Cardiac septum (tissue), 1 donor: Measurements from ENCODE around the gene BTN1A1. TPM values are rescaled to one million over a fixed set of nuclear protein-coding genes. Genes with fewer than 3 reads are reported as not detected.
A peak's percentile ranks its signal among the peaks of the same experiment; 100 is the strongest.
"Not testable (repeated sequence)": the region's sequence is repeated elsewhere in the genome, so short reads cannot be mapped to it uniquely, and the experiment has no call there.

Source experiments
- DNase-seq: peaks from one replicate; pipeline ENCODE4 v3.0.0-alpha.2; 2020; ENCODE audit warnings: low spot score
- intact Hi-C: fragments of 100-400 bp; cut with DNase I; formaldehyde crosslinking; loops from one replicate; pipeline ENCODE4 v1.14.0; 2022
- total RNA-seq: library from RNA; stranded (reverse); fragmentation: NEBNext Ultra II Directional; extraction: Animal tissue kit (Norgen Biotek cat#: 25700); gene quantifications from one replicate; pipeline ENCODE4 v1.2.1, GENCODE V29; 2021
- donor health status: DM: no; HTN: no; CAD: no.

BTN1A1 gene
- total RNA-seq, 1 donor from 2014 or later = not detected

DNA sequence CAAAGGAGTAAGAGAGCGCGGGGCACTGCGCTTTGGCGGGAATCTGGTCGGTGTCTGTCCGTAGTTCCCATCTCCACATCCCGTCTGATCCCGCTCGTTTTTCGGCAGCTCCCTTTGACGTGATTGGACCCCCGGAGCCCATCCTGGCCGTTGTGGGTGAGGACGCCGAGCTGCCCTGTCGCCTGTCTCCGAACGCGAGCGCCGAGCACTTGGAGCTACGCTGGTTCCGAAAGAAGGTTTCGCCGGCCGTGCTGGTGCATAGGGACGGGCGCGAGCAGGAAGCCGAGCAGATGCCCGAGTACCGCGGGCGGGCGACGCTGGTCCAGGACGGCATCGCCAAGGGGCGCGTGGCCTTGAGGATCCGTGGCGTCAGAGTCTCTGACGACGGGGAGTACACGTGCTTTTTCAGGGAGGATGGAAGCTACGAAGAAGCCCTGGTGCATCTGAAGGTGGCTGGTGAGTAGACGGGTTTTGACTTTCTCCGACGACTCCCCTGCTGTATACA, 1.4 kb downstream of the BTN1A1 start:
- peak; percentile 80 for DNase-seq
- intact Hi-C loops = no loop called here

- no peak for DNase-seq
- intact Hi-C loops = no loop called here
Observed at GRCh38 chr6:26502165-26502564, 2.1 kb downstream of the BTN1A1 start.

DNA sequence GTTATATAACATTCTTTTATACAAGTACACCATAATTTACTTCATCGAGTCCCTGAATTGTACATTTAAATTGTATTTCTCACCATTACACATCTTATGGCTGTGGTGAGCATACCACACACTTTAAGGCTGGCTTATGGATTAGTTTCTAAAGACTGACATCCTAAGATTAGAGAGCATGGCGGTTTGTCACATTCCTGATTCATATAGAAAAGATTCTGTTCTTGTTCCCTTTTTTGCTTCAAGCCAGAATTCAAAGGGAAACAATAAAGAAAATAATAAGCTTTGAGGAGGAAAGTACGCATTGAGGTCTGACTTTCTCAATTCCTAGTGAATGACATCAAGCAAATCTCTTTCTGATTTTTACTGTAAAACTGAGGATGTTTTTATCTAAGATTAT, 2.5 kb downstream of the BTN1A1 start:
- no peak for DNase-seq

GRCh38 chr6:26507658-26508057, 7.6 kb downstream of the BTN1A1 start:
- DNase-seq = no peak
- intact Hi-C loops = no loop called here

More for the DNA sequence above, 2.5 kb downstream of the BTN1A1 start:
- intact Hi-C loops = no loop called here

DNA sequence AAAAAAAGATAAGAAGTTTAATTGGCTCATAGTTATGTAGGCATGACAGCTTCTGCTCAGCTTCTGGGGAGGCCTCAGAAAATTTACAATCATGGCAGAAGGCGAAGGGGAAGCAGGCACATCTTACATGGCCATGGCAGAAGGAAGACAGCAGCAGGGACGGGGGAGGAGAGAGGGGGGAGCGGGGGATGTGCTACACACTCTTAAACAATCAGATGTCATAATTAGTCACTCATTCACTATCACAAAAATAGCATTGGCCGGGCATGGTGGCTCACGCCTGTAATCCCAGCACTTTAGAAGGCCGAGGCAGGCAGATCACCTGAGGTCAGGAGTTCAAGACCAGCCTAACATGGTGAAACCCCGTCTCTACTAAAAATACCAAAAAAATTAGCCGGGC, 10.9 kb downstream of the BTN1A1 start:
- DNase-seq, intact Hi-C loops: not testable (repeated sequence)

DNA sequence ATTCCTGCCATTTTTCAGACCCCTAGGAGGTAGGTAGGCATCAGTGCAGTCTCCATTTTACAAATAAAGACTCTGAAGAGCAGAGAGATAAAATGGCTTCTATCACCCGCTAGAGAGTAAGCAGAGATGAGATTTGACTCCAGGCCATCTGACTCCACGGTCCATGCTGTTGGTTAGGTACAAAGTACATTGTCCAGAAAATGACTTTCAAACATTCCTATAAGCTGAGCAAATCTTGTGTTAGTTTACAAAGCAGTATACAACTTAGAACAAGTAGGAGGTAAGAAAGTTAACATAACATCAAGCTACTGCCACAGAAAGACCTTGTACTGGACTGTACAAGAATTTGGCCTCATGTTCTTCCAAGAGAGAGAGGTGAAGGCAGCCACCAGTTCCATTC, 14.9 kb downstream of the BTN1A1 start:
- intact Hi-C loops = no loop called here
- no peak for DNase-seq

DNA sequence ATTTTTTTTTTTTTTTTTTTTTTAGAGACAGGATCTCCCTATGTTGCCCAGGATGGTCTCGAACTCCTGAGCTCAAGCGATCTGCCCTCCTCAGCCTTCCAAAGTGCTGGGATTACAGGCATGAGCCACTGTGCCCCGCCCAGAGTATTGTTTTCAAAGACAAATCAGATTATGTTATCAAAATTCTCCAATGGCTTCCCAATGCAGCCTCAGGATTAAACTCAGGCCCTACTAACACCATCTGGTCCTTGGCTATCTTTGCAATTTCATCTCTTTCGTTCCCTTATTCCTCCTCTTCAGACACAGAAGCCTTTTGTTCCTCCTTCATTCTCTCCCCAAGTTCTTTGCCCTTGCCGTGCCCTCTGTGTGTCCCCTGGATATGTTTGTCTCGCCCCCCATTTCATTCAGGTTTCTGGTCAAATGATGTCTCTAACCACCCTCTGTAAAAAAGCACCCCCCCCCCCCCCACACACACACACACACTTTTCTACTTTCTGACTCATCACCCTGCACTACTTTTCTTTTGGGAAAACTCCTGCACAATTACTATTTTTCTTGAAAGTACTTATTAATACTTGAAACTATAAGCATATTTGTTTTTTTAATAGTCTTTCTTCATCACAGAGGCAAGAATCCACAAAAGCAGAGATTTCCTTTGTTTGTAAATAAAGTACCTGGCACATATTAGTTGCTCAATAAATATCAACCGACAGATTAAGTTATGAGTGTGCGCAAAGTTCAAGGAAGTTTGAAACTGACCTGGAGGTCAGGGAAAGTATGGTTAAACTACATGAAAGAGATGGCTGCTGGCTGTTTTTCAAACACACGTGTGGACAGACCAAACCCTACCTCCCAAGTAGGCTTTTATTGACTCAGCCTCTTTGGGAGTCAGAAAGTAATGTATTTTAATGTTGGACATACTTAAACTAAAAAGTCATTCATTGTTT, 16.7 kb downstream of the BTN1A1 start:
- DNase-seq = no peak
- intact Hi-C loops = no loop called here

DNA sequence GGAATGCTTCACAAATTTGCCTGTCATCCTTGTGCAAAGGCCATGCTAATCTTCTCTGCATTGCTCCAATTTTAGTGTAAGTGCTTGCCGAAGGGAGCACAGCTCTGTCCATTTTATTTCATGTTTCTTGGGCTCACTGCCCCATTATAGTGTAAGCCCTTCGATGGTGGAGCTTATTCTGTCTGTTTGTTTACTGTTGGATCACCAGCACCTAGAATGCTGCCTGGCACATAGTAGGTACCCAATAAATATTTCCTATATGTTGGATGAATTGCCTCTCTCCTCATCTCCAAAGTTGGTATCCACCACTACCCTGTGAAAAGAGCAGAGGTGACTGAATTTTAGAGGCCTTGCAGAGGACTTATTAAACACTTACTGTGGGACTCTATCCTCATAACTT, 19.3 kb downstream of the BTN1A1 start:
- intact Hi-C loops = no loop called here
- no peak for DNase-seq

GRCh38 chr6:26520237-26520849, 20.2 kb downstream of the BTN1A1 start:
- no peak for DNase-seq
- intact Hi-C loops = loop anchor here (2.0 kb wide), 1 partner anchor 76 kb away; the partner anchor contains the start of gene ABT1

GRCh38 chr6:26520850-26521599, 20.9 kb downstream of the BTN1A1 start:
- intact Hi-C loops = loop anchor here (1.0 to 2.0 kb wide), 2 partner anchors 16 to 76 kb away; partner anchors contain the start of gene ABT1
- DNase-seq = peak; percentile 94

DNA sequence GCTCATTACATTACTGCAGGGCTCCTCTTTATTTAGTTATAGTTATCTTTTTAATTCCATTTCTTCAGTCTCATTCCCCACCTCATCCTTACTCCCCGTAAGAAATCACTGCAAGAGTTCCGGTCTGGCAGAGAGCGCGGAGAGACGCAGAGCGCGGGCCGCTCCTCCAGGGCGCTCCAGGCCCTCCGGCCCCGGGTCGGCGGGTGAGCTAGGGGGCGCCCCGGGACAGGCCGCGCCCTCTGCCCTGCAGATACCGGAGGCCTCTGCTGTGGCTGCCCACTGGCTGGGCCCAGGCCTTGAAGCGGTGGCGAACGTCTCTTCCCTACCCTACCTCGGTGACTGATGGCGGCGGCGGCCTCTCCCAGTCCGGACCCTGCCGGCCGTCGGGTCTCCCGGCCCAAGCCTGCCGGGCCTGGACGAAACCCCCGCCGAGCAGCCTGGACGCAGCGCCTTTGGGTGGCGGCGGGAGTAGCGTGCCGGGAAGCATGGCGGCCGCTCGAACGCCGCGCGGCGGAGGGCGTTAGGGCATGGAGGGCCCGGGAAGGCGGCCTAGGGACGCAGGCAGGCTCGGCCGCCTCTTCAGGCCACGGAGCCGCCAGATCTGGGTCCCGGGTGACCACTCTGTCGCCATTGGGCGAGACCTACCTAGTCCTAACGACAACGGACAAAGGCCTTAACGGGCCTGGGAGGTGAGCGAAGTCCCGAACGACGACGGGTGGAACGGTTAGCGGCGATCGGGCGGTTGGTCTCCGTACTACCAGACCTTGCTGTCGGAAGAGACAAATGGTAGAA, 21.7 kb downstream of the BTN1A1 start:
- intact Hi-C loops = loop anchor here (1.0 to 2.0 kb wide), 2 partner anchors 16 to 75 kb away; partner anchors contain the start of gene ABT1

DNA sequence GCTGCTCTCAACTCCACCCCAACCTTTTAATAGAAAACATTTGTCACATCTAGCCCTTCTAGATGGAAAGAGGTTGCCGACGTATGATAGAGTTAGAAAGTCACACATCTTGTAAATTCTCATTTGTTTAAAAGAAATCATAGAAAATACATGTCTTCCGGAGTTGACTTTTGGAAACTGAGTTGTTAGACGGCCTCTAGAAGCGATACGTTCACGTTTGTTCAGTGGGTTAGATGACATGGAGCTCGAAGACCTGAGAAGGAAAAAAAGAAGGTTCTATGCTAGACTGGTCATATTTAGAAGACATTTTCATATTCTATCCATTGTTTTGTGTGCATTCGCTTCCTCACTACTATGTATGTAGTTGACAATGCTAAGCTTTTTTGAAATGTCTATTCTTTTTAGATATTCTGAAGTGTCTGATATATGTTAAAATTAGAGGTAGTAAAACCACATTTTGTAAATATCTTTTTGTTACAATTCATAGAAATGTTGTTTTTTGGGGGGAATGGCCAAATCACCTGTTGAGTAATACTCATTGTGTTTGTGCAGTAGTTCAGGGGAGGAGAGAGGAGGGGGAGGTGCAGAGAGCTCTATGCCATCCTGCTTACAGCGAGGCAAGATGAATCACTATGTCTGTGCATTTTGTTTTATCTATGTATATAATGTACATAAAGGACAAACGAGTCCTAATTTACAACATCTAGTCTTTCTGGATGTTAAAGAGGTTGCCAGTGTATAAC, 22.6 kb downstream of the BTN1A1 start:
- DNase-seq, intact Hi-C loops: not testable (repeated sequence)

More for the DNA sequence above, 21.7 kb downstream of the BTN1A1 start:
- peak; percentile 91 for DNase-seq

GRCh38 chr6:26524314-26524713, 24.2 kb downstream of the BTN1A1 start:
- intact Hi-C loops, DNase-seq: not testable (repeated sequence)

GRCh38 chr6:26524722-26525370, 24.7 kb downstream of the BTN1A1 start:
- intact Hi-C loops = no loop called here
- DNase-seq = no peak

- intact Hi-C loops = no loop called here
- DNase-seq = no peak
Observed at GRCh38 chr6:26525838-26526237, 25.7 kb downstream of the BTN1A1 start.

DNA sequence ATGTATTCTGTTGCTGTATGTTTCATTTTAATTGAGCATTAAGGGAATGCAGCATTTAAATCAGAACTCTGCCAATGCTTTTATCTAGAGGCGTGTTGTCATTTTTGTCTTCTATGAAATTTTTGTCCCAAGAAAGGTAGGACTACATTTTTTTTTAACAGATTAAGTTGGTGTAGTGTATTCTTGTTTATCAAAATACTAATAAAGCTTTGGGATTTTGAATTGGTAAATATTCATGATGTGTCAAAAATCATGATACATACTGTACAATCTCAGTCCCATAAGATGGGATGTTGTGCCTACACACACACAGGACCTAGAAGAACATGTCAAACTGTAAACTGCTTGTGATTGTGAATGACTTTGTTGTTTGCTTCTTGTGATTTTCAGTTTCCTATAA, 26.8 kb downstream of the BTN1A1 start:
- no peak for DNase-seq
- intact Hi-C loops = no loop called here

DNA sequence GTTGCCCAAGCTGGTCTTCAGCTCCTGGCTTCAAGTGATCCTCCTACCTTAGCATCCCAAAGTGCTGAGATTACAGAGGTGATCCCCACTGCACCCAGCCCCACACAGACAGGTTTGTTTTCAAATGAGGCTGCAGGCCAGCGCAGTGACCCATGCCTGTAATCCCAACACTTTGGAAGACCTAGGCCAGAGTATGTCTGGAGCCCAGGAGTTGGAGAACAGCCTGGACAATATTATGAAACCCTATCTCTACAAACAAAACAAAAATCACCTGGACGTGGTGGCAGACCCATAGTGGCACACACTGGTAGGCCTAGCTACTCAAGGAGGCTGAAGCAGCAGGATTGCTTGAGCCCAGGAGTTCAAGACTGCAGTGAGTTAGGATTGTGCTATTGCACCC, 30.1 kb downstream of the BTN1A1 start:
- intact Hi-C loops = no loop called here

DNA sequence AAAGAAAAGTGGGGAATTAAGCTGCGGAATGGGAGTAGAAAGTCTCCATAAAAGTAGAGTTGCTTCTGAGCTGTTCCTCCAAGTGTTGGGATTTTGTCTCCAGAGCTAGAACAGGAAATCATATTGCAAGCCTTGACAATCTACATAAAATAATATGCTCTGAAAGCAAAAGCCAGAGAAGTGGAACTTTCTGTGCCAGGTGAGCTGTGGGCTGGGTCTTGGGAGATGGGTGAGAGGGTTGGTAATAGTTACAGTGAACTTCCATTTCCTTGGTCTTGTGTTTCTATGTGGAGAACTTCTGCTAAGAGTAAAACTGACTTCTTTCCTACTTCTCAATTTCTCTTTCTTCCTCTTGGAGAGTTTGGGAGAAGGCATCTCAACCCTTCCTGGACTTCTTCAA, 31.8 kb downstream of the BTN1A1 start:
- DNase-seq = no peak
- intact Hi-C loops = no loop called here

More for the DNA sequence above, 30.1 kb downstream of the BTN1A1 start:
- no peak for DNase-seq
